ENCODE data around the gene CREB5. TPM values are rescaled to one million over a fixed set of nuclear protein-coding genes. Genes with fewer than 3 reads are reported as not detected.

Gene CREB5
- total RNA-seq, 2 experiments from 2014 or later: 0.15 to 0.52 TPM

DNA sequence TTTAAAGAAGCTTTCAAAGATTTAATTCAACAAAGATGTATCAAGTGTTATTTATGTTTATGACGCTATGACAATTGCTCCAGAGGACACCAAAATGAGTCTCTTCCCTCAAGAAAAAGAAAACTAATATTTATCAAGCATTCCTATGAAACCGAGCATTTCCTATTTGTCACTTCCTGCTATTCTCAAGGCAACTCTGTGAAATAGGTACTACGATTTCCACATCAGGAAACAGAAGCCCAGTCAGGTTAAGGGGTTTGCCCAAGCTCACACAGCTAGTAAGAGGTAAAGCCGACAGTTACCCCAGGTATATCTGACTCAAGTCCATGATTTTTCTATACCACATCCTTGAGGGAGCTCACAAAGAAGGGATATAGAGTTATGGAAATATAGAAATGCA lies 459.9 kb downstream of the CREB5 start:
- Mint-ChIP-seq H3K27me3 (peaks cover 4% of the 10 kb centered on the region), H3K4me1 (ENCODE audit: low read depth) (no peaks in the 10 kb centered on the region), H3K9me3 (no peaks in the 10 kb centered on the region)

GRCh38 chr7:28873365-28873764 lies 461.0 kb downstream of the CREB5 start:
- Mint-ChIP-seq H3K4me1 (ENCODE audit: low read depth) (no peaks in the 10 kb centered on the region), H3K4me3 (no peak overlapping the region), H3K27me3 (peaks cover 5% of the 10 kb centered on the region), H3K27ac (no peak overlapping the region), H3K36me3 (no peaks in the 10 kb centered on the region), H3K9me3 (no peaks in the 10 kb centered on the region)
- POLR2A ChIA-PET: no interaction called here
- intact Hi-C loops (cut with micrococcal nuclease): no loop called here
- CTCF ChIA-PET: interaction anchor here (1.0 kb wide), 1 partner anchor 19 kb away, joined by 3 read pairs; no protein-coding TSS in a partner anchor
- DNase-seq: no peak

More for the DNA sequence above, 459.9 kb downstream of the CREB5 start:
- H3K4me3 Mint-ChIP-seq: no peak overlapping the region
- ChIA-PET CTCF (interaction anchor here (1.0 kb wide), 1 partner anchor 17 kb away, joined by 3 read pairs; no protein-coding TSS in a partner anchor), POLR2A (no interaction called here)
- no peaks in the 10 kb centered on the region for H3K36me3 Mint-ChIP-seq
- no peak overlapping the region for H3K27ac Mint-ChIP-seq
- no peak for DNase-seq
- intact Hi-C loops (cut with micrococcal nuclease): no loop called here

DNA sequence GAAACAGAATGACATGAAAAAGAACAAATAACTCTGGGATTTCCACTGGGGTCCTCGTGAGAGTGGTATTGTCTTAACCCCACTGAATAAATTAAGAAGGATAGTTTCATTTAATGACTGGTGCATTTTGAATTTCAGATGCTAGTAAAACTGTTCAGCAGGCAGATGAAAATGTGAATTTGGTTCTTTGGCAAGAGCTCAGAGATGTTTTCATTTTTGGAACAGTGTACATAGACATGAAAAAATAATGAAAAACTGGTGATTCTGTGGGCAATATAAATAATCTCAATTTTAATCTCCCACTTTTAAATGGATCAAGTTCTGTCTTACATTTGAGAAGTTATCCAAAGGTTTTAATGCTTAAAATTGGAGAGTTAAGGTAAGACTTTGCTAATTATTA lies 461.7 kb downstream of the CREB5 start:
- Mint-ChIP-seq H3K4me1 (ENCODE audit: low read depth) (no peaks in the 10 kb centered on the region), H3K9me3 (no peaks in the 10 kb centered on the region), H3K27ac (no peak overlapping the region), H3K4me3 (no peak overlapping the region), H3K27me3 (peaks cover 5% of the 10 kb centered on the region), H3K36me3 (no peaks in the 10 kb centered on the region)
- ChIA-PET POLR2A (no interaction called here), CTCF (no interaction called here)
- intact Hi-C loops (cut with micrococcal nuclease): no loop called here
- no peak for DNase-seq

Other genes starting within 250 kb of the CREB5 start
- 1 to 10 TPM; 3.8 to 4.3 TPM for gene JAZF1, start 231.7 kb upstream of the CREB5 start, total RNA-seq